DMS 273 (cell line): ENCODE data around the gene NUDT12.
A peak's percentile ranks its signal among the peaks of the same experiment; 100 is the strongest.

Experiments
- DNase-seq: peaks from one replicate; lab custom pipeline; 2025; ENCODE audit not compliant: unreplicated experiment; lab: John Stamatoyannopoulos, UW

NUDT12 gene

DNA sequence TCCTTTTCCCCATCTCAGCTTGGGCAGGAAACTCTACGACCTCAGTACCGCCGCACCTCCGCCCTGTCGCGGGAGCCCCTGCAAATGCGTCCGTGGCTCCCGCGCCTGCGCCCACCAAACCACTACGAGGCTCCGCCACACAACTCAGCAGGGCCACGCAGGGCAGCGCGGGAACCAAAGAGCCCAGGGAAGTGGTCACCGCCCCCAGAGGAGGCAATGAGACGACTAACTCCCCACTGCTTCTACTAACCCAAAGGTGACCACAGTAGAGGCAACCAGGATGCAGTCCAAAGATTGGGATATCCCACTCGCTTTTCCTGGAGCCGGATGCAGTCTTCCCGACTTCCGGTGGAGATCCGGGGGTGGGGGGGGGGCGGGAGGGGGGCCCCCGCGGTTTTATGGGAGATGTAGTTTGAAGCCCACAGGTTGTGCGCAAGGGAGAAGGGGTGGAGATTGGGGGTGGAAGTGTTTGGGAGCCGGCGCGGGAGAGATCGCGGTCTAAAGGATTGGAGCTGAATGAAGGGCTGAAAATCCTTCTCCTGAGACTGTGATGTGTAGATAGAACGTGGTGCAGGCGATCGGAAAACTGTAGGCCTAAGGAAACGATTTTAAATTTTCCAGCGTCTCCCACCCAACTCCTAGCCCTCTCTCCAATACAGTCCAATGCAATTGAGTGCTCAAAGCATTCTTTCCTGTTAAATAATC is at the start of gene NUDT12:
Gene NUDT12 (minus strand): TSS at position 337 of the 705 bp plus-strand sequence. CDS start 2,541 bp downstream, outside the sequence.
- peak; percentile 92 for DNase-seq

DNA sequence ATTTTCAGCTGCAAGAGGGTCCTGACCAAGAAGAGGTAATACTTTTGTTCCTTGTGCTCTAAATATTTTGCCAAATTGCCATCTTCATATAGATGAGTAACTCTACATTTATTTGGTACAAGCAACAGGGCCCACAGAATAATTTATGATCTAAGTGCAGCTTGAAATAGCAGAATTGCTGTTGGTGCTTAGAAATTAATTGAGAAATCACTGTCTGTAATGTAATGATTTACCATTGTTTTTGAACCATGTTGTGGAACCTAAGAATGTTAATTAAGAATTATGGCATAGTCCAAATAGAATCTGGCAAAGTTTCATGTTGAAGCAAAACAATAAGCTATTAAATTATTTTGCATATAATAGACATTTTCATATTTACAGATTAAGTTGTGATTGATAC is 44.8 kb upstream of the NUDT12 start:
- DNase-seq = no peak

DNA sequence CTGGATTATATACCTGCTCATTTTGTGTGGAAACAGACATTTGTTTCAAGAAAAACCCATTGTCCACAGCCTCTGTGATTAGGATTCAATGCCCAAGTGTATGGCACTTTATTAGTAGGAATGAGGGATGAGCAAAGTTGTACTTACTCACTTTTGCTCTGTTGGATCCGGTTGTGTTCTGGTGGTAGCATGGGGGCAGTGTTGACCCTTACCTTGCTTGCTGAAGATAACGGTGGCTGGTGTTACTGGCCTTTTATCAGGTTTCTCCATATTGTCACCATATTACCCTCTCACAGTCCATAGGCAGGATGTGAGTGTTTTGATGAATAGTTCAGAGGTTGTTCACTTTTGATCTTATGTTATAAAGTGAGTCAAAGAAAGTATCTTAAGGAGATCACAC is 42.7 kb upstream of the NUDT12 start:
- DNase-seq = no peak

DNA sequence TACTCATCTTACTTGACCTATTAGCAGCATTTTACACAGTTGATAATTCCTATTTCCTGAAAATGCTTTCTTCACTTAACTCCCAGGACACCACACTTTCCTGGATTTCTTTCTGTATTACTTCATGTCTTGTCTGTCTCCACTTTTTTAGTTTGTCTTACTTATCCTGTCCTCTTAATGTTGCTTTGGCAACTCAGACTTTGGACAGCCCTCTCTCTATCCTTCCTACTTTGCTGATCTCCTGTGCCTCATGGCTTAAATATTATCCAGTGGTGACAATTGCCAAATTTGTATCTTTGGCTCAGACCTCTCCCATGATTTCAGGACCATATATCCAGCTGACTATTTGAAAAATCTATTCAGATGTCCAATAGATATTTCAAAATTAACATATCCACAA is 39.8 kb upstream of the NUDT12 start:
- DNase-seq = no peak

DNA sequence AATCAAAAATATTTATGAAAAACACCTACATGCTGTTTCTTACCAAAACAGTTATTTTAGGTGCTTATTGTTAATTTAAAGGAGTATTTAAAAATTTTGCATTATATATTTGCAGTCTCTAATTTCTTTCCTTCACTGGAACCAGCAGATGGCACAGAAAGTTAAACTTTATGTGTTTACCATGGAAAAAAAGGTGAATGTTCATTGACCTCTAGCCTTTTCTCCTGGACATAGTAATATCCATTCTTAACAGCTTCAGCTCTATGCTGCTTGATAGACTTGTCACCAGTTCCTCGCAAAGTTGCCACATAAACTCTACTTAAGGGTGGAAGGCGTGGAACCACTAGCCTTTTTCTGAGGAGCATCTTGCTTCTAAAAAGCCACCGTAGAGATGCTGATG is 38.7 kb upstream of the NUDT12 start:
- DNase-seq = no peak

DNA sequence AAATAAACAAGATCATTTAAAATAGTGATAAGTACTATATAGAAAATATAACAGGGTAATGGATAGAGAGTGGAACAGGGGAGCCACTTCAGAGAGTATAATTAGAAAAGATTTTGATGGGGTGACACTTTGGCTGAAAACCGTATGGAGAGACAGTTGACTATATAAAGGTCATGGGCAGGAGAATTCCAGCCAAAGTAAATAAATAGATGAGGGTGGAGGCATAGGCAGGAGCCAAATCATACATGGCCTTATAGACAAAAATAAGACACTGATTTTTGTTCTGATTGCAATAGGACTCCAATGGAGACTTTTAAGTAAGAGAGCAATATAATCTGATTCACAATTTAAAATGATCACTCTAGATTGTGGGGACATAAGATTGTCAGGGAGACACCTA is 37.5 kb upstream of the NUDT12 start:
- no peak for DNase-seq

DNA sequence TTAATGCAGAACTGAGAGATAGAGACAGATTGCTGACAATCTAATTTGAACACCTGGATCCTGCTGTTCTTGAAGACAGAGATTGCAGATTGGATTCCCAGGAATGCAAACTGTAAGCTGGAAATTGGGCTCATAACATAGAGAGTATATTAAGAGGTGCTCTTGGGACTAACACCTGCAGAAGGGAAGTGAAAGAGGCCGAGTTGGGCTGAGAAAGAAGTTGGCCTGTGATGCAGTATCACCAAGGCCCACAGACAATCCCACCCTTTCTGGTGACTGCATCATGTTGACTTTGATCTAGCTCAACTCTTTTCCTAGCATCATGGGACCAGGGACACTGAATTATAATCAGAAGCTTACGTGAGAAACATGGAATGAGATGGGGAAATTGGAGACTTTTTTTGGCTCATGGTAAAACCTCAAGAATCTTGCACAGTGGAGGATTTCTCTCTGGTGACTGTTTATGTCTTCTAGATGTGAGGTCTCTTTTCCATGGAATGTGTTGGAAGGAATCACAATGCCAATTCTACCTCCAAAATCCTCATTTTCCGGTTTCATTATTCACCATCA is 36.5 kb upstream of the NUDT12 start:
- no peak for DNase-seq

DNA sequence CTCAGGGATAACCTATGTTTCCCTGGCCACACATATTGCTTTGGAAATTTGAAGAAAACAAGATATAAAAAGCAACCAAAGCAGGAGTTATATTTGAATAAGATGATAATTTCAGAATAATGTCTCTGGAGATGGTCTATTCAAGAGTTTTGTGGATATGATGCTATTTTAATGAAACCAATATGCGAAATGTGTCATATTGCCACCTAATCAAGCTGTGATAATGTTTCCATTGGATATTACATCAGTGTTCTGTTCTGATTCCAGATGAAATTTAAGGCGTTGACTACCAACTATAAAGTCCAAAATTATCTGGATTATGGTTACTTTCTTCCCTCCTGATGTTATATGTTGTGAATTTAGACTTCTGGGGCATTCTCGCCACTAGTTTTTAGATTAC is 27.6 kb upstream of the NUDT12 start:
- DNase-seq = no peak

DNA sequence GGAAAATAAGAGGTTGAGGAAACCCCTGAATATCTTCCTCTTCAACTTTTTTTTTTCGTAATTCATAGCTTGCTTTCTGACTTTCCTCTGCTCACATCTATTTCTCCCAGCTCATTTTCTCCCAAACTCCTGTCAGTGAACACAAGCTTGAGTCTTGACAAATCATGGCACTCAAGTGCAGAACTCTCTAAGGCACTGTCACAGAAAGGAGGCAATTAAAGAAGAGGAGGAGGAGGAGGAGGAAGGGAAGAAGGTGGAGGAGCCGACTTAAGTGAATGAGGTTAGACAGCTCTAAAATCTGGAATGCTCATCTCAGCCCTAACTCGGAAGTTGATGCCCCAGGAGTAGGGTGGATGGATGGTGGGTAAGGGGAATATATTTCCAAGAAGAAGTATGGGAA is 27.2 kb upstream of the NUDT12 start:
- DNase-seq = no peak

DNA sequence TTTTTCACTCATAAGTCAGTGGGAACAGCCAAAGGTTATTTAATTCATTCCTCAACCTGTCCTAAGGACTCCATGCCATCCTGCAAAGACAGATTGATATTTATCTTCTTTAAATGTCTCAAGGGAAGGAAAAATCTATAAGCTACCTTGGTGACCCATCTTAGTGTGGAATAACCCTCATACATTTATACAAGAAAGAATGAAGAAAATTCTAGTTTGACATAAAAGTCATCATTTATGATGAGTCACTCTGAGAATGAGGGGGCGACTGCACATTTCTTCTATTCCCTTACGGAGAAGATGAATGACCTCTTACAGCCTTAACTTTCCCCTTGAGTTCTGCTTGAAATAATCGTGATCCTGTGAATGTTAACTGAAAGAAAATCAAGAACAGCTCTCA is 26.8 kb upstream of the NUDT12 start:
- DNase-seq = no peak

DNA sequence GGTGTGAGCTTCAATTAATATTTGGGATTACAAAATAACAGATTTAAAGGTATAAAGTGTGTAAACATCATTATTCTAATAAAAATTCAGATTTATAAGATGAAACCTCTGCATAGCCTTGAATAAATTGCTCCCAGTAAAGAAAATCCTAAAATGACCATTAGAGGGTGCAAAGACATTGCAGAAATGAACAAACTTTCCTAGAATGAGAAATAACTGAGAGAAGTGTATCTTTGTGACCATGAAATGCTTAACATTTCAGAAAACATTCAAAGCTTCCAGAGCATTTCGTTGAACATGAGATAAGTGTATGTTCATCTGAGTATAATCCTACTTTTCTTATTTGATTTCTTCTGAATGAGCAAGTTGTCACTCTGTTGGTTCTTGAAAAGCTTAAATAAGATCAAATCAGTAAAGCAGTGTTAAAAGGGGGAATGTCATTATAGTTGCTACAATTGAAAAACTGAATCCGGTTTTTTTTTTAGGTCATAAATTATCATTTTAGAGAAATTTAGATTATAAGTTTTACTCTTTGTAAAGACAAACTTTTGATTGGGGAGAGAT is 24.7 kb upstream of the NUDT12 start:
- DNase-seq = peak; percentile 65

DNA sequence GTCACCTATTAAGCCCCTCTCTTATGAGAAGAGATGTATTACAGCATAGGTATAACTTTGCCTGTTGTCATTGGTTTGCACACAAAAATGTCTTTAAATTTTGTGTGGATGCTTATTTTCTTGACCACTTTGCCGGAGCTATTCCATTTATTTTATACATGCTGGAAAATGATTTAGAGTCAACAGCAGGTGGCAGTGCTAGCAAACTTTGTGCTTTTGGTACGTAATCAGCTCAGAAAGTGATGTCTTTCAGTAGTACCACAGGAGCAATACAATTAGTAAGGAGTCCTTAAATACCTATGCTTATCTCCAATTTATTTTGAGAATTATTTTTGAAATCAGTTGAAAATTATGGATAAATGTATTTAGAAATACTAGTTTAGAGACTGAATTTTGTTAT is 19.8 kb upstream of the NUDT12 start:
- DNase-seq = peak; percentile 68

DNA sequence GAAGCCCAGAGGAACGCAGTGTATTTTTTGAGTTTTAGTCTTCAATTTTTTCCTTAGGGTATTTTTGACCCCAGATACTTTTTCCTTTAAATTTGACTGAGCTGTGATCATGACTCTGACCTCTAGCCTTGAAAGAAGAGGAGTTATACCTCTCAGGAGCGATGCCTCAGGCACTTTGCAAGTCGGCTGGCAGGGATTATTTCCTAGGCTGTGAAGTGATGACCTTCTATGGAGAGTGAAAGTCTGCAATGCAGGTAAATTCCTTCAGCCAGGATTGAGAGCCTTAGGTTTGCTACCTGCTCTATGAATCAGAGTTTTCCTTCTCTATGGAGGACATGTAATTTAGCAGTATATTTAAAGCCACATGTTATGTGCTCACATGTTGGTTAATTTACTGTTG is 10.8 kb upstream of the NUDT12 start:
- DNase-seq = no peak

DNA sequence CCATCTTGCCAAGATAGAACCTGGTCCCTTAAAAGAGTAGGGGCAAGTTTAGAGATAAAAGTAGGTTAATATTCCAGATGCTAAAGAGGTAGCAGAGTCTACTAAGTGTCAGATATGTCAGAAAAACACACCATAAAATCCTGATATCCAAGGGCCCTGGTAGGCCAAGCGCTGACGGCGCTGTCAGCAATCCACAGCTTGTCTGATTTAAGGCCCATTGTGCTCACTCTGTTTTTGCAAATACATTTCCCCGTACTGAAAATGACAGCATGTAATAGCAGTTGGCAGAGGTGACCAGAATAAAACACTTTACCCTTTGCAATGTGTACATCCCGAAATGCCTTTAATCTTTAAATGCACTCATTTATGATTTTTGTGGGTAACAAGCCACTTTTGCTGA is 9.9 kb upstream of the NUDT12 start:
- DNase-seq = no peak

DNA sequence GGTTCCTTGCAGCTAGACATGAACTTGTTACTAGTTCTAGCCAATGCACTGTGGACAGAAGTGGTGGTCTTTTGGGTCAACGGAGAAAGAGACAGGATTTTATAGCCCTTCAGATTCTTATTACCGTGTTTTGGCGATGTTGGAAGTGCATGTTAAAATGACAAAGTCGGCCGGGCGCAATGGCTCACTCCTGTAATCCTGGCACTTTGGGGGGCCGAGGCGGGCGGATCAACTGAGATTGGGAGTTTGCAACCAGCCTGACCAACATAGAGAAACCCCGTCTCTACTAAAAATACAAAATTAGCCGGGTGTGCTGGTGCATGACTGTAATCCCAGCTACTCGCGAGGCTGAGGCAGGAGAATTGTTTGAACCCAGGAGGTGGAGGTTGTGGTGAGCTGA is 9.1 kb upstream of the NUDT12 start:
- no peak for DNase-seq

DNA sequence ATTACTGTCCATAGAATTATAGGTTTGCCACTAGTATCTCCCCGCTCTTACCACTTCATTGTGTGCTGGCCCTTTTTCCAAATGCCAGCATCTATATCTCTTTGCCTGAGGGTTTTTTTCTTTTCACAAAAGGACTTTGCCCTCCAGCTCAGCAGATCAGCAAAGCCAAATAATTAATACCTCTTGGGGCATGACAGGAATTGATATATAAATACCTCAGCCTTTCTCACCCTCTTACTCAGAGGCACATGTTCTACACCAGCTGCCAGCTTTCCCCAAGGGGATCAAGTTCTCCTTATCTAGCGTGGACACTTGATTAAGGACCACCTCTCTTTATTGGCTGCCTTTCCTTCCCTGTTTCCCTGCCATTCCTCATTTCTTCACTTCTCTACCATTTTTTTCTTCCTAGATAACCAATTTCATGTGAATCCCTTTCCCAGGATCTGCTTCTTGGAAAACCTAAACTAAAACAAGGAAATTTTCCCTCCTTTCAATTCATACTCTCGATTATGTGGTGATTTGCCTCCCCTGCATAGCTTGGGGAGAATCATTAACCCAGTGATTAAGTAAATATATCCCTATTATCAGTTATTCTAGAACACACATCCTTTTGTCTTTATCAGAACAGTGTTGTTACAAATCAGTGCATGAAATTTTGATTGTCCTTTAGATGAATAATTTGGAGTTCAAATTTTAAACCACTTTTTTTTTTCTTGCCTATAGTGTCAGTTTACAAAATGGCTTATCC is 6.9 kb upstream of the NUDT12 start:
- peak; percentile 51 for DNase-seq

DNA sequence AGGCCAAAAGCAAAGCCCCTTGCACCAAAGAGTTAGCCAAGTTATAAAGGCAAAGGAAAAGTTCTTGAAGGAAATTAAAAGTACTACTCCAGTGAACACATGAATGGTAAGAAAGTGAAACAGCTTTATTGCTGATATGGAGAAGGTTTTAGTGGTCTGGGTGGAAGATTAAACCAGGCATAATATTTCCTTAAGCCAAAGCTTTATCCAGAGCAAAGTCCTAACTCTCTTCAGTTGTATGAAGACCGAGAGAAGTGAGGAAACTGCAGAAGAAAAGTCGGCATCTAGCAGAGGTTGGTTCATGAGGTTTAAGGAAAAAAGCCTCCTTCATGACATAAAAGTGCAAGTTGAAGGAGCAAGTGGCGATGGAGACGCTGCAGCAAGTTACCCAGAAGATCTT is 3.1 kb upstream of the NUDT12 start:
- no peak for DNase-seq

DNA sequence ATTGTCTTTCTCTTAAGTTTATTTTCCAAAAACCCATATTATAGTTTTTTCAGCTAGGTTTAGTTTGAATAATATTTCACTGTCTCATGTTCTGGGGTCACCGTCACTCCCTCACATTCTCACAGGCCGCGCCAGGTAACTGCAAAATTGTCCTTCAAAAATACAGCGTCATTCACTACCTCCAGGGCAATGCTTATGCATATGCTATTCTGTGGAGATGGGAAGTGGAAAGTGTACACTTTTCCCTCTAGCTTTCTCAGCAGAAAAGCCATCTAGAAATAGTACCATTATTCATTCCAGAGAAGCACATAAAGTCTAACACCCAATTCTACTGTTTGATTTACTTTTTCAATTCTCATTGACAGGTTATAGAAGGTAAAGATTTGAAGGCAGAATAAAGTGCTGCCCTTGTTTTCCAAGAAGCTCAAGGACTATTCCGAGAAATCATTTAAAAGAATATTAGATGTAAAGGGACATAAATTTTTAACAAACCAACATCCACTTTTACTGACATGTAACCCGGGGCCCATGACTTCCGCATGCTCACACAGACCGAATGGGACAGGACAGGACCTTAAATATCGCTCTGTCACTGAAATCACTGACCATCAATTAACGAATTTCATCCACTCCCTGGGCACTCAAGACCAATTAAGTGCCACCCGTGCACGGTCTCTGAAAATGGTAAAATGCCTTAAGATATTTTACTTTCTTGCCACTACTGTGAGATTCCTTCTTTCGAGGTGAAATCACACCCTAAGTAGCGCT is 720 bp downstream of the NUDT12 start:
- no peak for DNase-seq

DNA sequence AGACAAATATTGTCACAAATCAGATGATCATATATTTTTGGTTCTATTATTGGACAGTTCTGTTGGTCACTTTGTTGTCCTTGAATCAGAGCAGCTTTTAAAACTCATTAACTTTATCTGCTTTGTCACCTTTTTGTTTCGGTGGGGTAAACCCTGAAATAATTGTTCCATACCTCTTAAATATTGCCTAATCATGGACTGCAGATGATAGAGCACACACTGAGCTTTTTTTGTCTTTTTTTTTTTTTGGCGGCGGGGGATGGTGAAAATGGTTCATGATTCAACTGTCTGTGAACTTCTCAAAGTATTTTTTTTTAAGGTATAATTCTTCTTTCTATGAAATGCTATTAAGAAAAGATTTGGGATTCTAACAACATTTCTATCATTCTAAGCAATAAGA is 1.8 kb downstream of the NUDT12 start:
- DNase-seq = no peak

DNA sequence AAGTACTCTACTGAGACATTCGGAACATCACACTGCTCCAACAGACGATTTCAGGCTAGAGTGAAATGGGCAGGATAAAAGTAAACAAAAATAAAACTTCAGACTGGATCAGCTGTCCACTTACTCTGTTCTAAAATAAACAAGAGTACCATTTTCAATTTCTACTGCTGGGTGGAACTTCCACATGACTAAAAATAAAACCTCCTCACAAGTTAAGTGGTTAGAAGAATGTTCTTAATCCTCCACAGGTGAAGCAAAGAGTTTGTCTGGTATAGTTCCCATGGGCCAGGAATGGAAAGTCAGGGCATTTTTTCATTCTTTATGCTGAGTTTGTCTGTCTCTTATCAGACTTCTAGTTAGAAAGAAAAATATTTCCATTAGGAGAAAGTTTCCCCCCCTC is 15.7 kb downstream of the NUDT12 start:
- no peak for DNase-seq

DNA sequence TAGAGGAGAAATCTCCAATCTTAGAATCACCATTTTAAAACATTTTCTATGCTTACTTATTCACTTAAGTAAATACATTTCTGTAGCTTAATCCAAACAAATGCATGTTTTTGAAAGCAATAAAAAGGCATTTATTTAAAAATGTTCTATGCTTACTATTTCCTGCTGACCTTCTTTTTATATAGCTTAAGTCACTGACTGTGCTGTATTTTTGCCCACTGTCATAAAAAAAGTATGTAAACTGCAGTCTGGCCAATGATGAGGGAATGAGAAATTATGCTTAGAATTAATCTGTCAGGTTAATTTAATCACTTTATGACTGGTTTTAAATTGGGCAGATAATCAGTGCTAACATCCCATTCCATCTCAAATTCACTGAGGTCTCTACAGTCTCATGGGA is 20.1 kb downstream of the NUDT12 start:
- no peak for DNase-seq
